Non-pigmented ciliary epithelial cell (primary cell): ENCODE results near the gene NDUFS6.

Experiments used
- DNase-seq: peaks from one replicate; pipeline ENCODE4 v3.0.0-alpha.2; 2010; ENCODE audit warnings: low read depth

The NDUFS6 gene

DNA sequence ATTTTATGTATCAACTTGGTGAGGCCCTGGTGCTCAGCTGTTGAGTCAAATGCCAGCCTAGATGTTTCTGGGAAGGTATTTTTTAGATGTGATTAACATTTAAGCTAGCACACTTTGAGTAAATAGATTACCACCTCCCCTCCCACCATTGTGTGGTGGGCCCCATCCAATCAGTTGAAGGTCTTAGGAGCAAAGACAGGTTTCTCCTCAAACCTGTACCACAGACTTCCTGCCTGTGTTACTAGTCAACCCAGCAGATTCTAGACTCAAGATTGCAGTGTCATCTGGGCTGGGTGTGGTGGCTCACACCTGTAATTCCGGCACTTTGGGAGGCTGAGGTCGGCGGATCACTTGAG lies 35.3 kb upstream of the NDUFS6 start:
- DNase-seq: no peak

- no peak for DNase-seq
Observed at GRCh38 chr5:1767524-1768282, 33.5 kb upstream of the NDUFS6 start.

DNA sequence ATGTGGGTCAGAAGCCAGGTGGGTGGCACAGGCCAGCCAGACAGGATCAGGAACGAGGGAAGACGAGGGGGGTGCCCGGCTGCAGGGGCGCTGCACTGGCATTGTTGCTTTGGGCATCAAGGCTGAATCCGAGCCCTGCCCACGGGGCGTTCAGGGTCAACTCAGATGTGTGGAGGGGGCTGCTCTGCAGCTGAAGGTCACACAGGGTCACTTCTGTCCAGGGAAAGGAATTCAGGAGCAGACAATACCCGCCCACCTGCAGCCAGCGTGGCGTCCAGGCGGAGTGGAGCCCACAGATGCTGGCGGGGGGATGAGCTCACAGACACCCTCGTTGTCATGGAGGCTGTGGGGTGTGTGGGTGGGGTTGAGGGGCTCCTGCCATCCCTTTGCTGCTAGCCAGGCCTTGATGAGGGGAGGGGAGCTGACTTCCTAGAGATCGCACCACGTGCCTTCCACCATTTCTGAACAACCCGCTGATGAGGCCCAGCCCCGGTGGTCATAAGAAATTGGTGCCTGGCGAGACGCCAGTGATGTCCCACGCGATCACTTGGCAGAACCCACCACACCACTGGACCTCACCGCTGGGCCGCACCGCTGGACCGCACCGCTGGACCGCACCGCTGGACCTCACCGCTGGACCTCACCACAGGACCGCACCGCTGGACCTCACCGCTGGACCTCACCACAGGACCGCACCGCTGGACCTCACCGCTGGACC lies 32.8 kb upstream of the NDUFS6 start:
- no peak for DNase-seq

DNA sequence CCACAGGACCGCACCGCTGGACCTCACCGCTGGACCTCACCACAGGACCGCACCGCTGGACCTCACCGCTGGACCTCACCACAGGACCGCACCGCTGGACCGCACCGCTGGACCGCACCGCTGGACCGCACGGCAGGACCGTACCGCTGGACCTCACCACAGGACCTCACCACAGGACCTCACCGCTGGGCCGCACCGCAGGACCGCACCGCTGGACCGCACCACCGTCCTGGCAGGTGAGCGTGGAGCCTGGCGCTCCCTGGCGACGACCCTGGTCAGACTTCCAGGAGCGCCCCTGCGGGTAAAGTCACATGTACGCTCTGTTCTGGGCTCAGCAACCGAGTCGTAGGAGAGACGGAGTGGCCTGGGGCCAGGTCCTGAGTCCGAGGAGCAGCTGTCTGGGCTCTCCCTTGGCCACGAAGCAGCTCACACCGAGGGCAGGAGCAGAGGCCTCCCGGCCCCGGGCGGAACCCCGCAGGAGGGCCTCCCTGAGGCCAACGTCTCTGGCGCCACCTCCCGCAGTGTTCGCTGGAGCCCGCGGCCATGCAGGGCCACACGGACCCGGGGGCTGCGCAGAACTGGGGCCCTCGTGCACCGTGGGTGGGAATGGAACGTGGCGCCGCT lies 32.1 kb upstream of the NDUFS6 start:
- DNase-seq: no peak

DNA sequence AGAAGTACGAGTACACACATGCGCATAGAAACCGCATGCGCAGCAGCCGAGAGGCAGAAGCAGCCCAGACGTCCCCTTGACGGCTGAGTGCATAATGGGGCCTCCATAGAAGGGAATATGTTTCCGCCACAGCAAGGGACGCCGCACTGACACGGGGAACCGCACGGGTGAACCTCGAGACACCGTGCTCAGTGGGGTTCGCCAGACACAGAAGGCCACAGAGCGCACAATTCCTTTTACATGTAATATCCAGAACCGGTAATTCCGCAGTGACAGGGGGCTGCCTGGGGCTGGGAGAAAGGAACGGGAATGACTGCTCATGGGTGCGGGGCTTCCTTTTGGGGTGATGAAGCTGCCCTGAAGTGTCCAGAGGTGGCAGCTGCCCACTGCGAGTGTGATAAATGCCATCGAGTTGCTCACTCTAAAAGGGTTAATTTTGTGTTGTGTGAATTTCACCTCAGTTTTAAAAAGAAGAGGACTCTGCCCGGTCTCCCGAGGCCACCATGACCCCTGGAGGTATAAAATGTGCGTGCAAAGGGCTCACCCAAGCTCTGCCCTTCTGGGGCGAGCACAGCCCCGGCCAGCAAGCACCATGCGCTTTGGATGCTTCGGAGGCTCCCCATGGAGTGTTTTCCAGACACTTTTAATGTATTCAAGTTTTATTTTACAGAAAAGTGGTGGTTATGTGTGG lies 31.3 kb upstream of the NDUFS6 start:
- no peak for DNase-seq

DNA sequence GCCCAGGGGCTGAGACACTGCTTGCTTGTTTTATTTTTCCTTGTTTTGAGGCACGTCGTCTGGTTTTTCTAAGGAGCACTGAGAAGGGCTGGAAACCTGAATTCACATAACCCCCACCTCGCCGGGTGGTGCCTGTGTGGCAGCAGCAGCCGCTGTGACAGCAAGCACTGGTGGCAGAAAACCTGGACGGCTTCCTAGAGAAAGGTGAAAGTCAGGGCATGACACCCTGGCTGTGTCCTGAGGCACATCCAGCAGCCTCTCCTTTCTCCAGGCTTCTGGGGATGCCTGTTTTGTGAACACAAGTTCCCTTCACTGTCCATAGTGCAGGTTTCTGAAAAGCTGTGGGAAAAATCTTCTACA lies 30.8 kb upstream of the NDUFS6 start:
- DNase-seq: no peak

DNA sequence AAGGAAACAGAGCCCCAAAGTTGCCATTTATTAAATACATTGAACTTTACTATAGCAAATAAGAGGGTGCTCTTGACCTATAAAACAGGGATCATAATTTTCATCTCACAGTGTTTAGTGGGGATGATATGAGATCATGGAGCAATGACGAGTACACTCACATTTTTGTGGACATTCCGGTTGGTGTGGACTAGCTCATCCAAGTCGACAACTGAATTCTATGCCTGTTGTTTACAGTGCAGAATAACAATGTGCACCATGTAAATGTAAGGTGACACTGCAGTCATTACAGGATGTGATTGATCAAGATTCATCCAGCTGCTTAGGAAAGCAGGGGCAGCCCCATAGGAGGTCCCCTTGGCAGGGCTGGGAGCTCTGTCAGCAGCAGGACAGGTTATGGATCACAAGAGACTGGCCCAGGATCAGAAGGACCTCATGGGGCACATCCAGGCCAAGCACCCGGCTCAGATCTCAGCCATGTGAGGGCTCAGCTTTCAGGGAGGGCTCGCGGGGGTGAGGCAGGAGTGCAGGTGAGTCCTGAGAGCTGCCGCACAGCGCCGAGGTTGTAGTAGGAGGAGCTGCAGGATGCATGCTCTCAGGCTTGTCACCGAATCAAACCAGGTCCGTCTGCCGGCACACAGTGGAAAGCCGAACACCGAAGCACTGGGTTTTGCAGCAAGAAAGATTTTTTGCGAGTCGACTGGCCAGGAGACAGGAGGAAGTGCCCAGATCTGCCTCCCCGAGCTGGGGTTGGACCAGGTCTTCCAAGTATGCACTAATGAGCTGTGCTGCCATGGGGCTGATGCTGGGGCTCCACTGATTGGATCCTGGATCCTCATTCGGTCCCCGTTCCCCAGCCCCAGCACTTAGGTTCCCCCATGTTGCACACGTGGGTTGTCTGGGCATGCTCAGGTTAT lies 29.8 kb upstream of the NDUFS6 start:
- no peak for DNase-seq

- no peak for DNase-seq
Observed at GRCh38 chr5:1772634-1773033, 28.6 kb upstream of the NDUFS6 start.

DNA sequence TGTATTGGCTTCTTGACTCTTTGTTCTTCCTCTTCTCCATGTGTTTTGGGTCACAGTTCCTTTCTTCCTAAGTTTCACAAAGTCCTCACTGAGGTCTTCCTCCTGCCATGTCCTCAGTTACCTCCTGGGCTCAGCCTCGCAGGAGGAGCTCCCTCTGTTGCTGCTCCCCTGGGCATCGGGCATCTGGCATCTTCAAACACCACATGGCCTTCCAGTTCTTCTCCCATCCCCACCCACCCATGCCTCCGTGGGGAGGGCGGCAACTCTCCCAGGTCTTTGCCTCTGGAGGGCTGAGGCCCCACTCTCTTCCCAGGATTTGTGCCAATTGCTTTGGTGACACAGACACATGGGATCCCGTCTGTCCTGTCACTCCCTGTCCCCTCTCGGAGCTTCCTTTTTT lies 24.4 kb upstream of the NDUFS6 start:
- no peak for DNase-seq

GRCh38 chr5:1777281-1778137 lies 23.7 kb upstream of the NDUFS6 start:
- no peak for DNase-seq

DNA sequence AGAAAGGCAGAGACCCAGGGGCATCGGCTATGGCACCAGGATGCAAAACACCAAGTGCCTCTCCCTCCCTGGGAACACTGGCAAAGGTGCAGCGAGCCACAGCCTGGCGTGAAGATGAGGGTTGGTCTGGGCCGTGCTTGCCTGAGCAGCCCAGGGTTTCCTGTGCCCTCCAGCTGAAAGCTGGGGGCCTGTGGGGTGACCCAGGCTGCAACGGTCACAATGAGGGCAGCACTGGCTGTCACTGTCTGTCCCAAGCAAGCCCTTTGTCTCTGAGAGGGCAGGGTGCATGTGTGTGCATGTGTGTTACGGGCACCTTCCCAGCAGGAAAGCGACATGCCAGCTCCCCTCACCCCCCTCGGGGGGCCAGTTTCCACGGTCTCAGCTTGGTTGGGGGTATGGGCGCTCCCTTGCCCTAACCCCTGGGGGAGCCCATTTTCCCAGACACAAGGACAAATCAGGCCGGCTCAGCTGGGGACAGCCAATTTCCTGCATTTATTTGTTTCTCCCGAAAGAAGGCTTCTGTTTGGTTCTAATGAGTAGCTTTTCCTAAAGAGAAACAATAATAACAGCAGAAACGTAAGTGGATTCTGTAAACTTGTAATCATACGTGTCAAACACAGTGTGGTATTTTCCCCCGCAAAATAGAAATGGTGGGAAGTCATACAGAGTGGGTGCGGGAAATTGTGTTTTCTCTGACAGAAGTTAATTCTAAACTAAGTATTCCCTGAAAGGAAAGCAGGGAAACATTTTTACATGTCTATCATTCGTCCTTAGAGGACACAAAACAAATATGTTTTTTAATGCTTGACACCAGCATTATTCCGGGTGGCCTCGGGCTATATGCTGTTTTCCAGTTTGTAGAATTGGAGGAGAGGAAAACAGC lies 22.8 kb upstream of the NDUFS6 start:
- no peak for DNase-seq

DNA sequence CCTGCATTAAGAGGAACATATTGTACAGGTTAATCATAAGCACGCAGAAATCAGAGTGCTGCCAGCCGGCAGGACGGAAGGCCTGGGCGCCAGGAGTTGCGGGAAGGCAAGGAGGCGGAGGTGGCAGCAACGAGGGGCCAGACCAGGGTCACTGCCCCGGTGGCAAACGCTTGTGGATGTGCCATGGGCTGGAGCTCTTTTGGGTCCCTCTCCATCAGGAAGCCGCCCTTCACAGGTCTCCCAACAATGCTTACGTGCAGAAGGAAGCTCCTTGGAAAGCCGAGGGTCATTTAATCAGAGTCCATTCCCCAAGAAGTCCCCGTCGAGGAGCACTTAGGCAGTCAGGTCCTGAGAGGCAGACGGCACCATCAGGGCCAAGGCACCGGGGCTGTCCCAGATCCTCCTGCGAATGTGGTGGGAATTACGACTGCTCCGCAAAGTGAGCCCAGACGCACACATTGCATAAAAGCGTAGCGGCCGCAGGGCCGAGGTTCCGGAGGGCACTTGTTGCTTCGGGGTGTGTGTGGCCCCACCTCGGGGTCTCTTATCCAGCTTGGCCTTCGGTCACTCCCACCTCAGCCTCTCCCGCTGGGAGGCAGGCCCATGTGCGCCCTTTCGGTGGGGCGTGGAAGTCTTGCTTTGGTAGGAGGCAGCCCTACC lies 22.1 kb upstream of the NDUFS6 start:
- DNase-seq: no peak

- no peak for DNase-seq
Observed at GRCh38 chr5:1779782-1780613, 21.2 kb upstream of the NDUFS6 start.

- DNase-seq: no peak
Observed at GRCh38 chr5:1780614-1780930, 20.6 kb upstream of the NDUFS6 start.

DNA sequence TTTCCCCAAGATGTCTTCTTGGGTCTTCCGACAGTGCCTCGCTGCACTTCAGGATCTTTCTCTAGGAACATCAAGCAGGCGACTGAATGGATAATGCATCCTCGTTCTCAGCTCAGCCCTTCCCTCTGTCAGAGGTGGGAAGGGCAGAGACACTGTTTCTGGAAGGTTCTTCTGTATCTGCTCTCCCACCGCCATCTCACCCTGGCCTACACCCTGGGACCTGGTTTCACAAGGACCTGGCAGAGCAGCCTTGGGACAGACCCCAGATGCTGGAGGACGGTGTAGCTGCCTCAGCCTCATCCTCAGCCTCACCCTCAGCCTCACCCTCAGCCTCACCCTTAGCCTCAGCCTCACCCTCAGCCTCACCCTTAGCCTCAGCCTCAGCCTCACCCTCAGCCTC lies 20.1 kb upstream of the NDUFS6 start:
- DNase-seq: no peak

DNA sequence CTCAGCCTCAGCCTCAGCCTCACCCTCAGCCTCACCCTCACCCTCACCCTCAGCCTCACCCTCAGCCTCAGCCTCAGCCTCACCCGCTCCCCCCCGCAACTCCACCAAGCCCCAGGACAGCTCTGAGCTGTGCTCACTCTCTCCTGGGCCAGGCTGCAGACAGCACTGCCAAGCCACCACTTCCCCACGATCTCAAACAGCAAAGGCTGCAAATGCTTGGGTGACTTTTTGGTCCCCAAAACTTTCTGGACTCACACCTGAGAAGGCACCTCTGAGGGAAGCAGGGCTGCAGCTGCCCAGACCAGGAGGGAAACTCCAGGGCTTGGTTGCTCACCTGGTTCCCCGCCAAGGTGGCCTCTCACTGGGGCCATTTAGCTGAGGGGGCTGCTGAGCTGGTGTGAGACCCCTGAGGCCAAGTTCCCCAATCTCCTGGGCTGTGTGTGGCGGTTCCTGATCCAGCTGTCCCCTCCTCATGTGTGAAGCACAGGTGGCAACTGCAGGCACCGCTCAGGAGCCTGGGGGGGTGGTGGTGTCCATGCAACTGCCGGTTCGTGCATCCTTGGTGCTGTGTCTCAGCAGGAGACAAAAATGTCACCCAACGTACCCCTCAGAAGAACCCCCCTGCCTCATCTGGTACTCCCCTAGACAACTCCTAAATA lies 19.4 kb upstream of the NDUFS6 start:
- DNase-seq: no peak

DNA sequence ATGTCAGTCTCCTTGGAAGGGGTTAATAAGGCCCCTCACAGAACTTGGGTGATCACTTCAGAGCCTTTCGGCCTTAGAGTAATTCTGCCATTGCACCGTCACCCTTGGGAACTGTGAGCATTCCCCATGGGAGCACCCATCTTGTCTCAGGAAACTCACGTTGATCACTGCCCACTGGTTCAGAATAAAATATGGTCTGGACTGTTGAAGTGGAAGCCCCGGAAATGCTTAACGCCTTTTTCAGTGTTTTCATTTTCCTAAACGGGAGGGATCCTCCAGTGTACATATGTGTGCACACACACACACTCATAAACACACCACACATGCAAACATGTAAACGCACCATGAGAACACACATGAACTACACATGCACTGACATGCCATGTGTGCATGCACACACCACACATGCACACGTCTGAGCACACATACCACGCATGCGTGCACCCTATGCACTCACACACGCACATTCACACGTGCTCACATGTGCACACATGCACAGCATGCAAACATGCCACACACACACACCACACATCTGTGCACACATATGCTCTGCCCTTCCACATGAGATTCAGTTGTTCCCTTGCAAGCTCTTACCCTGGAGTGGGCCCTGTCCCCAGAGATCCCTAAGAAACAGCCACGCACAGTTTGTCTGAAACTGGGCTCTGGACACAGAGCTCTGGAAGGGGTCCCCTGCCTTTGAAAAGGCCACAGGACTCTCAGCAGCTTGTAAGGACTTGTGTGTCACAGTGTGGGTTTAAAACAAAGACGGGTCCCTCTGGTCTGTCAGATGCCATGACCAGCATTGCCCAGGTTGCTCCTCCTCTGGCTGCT lies 18.6 kb upstream of the NDUFS6 start:
- no peak for DNase-seq
